ENCODE results near the gene KLHDC10. TPM values are rescaled to one million over a fixed set of nuclear protein-coding genes. Genes with fewer than 3 reads are reported as not detected.
"Not testable (repeated sequence)": the region's sequence is repeated elsewhere in the genome, so short reads cannot be mapped to it uniquely, and the experiment has no call there.

KLHDC10 gene
- total and polyA plus RNA-seq, 2 experiments from 2014 or later, result 7.2 to 29.0 TPM

GRCh38 chr7:130062246-130062645, 8.1 kb upstream of the KLHDC10 start:
- WGBS (ENCODE audit: low lambda C conversion rate, missing lambda C conversion rate), result 93% methylated on average over 1 of the region's 1 CpG
- TF ChIP-seq EZH2 (IDR thresholded peaks at IDR 0.05; ENCODE audit: borderline replicate concordance), result no peak
- TF ChIP-seq CTCF (IDR thresholded peaks at IDR 0.05; ENCODE audit: poor library complexity), result no peak

GRCh38 chr7:130063036-130063435, 7.3 kb upstream of the KLHDC10 start:
- H3K36me3 ChIP-seq (replicated peaks; ENCODE audit: insufficient read depth, low read depth), result no peaks in the 10 kb centered on the region
- 24% methylated on average over 2 of the region's 2 CpGs for WGBS (ENCODE audit: low lambda C conversion rate, missing lambda C conversion rate)
- no peak overlapping the region for H3K4me3 ChIP-seq
- DNase-seq (ENCODE audit: low spot score), result peak; percentile 53
- TF ChIP-seq EZH2phosphoT487 (IDR thresholded peaks at IDR 0.05; ENCODE audit: low read depth, severe bottlenecking, unreplicated experiment) (no peak), CTCF (IDR thresholded peaks at IDR 0.05; ENCODE audit: poor library complexity) (peak; percentile 67)
- no peaks in the 10 kb centered on the region for H3K27me3 ChIP-seq
- no peaks in the 10 kb centered on the region for H3K4me1 ChIP-seq (ENCODE audit: insufficient read depth)
- no peaks in the 10 kb centered on the region for H4K20me1 ChIP-seq (ENCODE audit: insufficient read depth, poor library complexity, severe bottlenecking)
- H3K9me3 ChIP-seq (ENCODE audit: low read depth), result no peaks in the 10 kb centered on the region
- H2AFZ ChIP-seq, result no peak overlapping the region
- H3K79me2 ChIP-seq, result no peaks in the 10 kb centered on the region
- no peak overlapping the region for H3K4me2 ChIP-seq
- no peak overlapping the region for H3K27ac ChIP-seq
- H3K9me2 ChIP-seq (replicated peaks; ENCODE audit: insufficient read depth), result no peaks in the 10 kb centered on the region

More at GRCh38 chr7:130062246-130062645, 8.1 kb upstream of the KLHDC10 start:
- no peaks in the 10 kb centered on the region for H3K4me1 ChIP-seq (ENCODE audit: insufficient read depth)
- H3K79me2 ChIP-seq, result no peaks in the 10 kb centered on the region
- no peak for DNase-seq (ENCODE audit: low spot score)
- H3K27ac ChIP-seq, result no peak overlapping the region
- H3K4me3 ChIP-seq, result no peak overlapping the region
- no peaks in the 10 kb centered on the region for H4K20me1 ChIP-seq (ENCODE audit: insufficient read depth, poor library complexity, severe bottlenecking)
- no peak overlapping the region for H3K4me2 ChIP-seq
- no peaks in the 10 kb centered on the region for H3K9me3 ChIP-seq (ENCODE audit: low read depth)
- no peaks in the 10 kb centered on the region for H3K27me3 ChIP-seq
- H2AFZ ChIP-seq, result no peak overlapping the region
- no peaks in the 10 kb centered on the region for H3K36me3 ChIP-seq (replicated peaks; ENCODE audit: insufficient read depth, low read depth)
- H3K9me2 ChIP-seq (replicated peaks; ENCODE audit: insufficient read depth), result no peaks in the 10 kb centered on the region

GRCh38 chr7:130064580-130064926, 5.8 kb upstream of the KLHDC10 start:
- H3K27me3 ChIP-seq; DNase-seq (ENCODE audit: low spot score); H3K36me3 ChIP-seq (replicated peaks; ENCODE audit: insufficient read depth, low read depth); H3K4me2 ChIP-seq; H3K4me3 ChIP-seq; H2AFZ ChIP-seq; H3K9me3 ChIP-seq (ENCODE audit: low read depth); H3K27ac ChIP-seq; H3K79me2 ChIP-seq; H4K20me1 ChIP-seq (ENCODE audit: insufficient read depth, poor library complexity, severe bottlenecking); H3K9me2 ChIP-seq (replicated peaks; ENCODE audit: insufficient read depth); H3K4me1 ChIP-seq (ENCODE audit: insufficient read depth): not testable (repeated sequence)
- WGBS (ENCODE audit: low lambda C conversion rate, missing lambda C conversion rate), result 93% methylated on average over 6 of the region's 6 CpGs

- TF ChIP-seq CTCF (IDR thresholded peaks at IDR 0.05; ENCODE audit: poor library complexity) (no peak), EZH2 (IDR thresholded peaks at IDR 0.05; ENCODE audit: borderline replicate concordance) (no peak), EZH2phosphoT487 (IDR thresholded peaks at IDR 0.05; ENCODE audit: low read depth, severe bottlenecking, unreplicated experiment) (no peak)
- Histone ChIP-seq H3K79me2 (peaks cover 3% of the 10 kb centered on the region), H2AFZ (no peak overlapping the region), H3K9me3 (ENCODE audit: low read depth) (no peaks in the 10 kb centered on the region), H3K36me3 (replicated peaks; ENCODE audit: insufficient read depth, low read depth) (no peaks in the 10 kb centered on the region), H3K4me2 (no peak overlapping the region), H3K4me3 (no peak overlapping the region), H4K20me1 (ENCODE audit: insufficient read depth, poor library complexity, severe bottlenecking) (no peaks in the 10 kb centered on the region), H3K27ac (no peak overlapping the region), H3K9me2 (replicated peaks; ENCODE audit: insufficient read depth) (no peaks in the 10 kb centered on the region), H3K27me3 (no peaks in the 10 kb centered on the region), H3K4me1 (ENCODE audit: insufficient read depth) (no peaks in the 10 kb centered on the region)
- WGBS (ENCODE audit: low lambda C conversion rate, missing lambda C conversion rate), result 74% methylated on average over 4 of the region's 6 CpGs
- DNase-seq (ENCODE audit: low spot score), result no peak
Observed at GRCh38 chr7:130065500-130066152, 4.7 kb upstream of the KLHDC10 start.
